GM12873 (cell line): ENCODE data around the gene PKDREJ.

Experiments used
- TF ChIP-seq, protein P1 (sequence below): IDR thresholded peaks from 2 replicates; pipeline ENCODE4 v1.5.1; 2012; ENCODE audit warnings: low read depth, mild to moderate bottlenecking, moderate library complexity, low read length, control low read depth; ENCODE audit not compliant: insufficient read depth; ENCODE audit errors: missing control alignments

Gene PKDREJ, protein sequence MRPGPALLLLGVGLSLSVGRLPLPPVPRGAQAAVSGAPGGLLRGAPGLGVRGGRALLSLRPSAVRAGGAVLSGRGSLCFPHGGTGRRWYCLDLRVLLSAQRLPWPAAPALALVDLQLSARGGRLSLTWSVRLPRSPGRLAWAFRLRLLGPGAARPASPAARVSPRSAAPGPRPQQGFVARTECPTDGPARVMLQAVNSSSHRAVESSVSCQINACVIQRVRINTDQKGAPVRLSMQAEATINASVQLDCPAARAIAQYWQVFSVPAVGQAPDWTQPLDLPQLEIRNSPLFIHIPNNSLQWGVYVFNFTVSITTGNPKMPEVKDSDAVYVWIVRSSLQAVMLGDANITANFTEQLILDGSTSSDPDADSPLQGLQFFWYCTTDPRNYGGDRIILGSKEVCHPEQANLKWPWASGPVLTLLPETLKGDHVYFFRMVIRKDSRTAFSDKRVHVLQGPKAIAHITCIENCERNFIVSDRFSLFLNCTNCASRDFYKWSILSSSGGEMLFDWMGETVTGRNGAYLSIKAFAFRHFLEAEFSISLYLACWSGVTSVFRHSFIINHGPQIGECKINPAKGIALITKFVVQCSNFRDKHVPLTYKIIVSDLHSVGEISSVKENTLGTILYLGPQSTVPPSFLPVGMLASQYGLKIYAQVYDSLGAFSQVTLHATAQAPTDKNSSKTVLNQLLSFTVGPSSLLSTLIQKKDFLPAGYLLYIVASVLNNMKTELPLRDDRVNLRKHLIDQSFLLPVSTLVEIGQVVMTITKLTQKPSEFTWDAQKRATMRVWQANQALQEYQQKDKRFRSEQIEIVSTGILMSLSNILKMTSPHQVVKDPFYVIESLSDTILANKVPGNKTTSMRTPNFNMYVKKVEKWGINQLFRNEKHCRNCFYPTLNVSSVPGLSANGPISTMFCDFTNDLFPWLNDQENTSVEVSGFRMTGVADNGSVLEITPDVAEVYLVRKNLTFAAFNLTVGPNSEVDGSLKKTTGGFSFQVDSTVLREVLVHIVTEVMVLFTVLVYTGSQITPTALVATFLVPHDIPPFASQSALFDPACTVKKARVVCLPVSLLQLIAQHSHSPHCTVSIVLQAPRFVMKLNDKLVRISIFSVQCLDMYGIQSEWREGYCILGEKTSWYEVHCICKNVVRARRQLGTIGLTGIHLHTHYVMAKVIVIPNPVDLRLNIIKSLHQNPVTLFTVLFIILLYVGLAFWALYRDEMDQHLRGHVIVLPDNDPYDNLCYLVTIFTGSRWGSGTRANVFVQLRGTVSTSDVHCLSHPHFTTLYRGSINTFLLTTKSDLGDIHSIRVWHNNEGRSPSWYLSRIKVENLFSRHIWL (N-terminal part only)

GRCh38 chr22:46263216-46263590 is at the start of gene PKDREJ:
Gene PKDREJ, minus strand, starts transcription at chr22:46263343. Its CDS starts 21 bp downstream, at chr22:46263322.
- TF ChIP-seq, protein P1, sequence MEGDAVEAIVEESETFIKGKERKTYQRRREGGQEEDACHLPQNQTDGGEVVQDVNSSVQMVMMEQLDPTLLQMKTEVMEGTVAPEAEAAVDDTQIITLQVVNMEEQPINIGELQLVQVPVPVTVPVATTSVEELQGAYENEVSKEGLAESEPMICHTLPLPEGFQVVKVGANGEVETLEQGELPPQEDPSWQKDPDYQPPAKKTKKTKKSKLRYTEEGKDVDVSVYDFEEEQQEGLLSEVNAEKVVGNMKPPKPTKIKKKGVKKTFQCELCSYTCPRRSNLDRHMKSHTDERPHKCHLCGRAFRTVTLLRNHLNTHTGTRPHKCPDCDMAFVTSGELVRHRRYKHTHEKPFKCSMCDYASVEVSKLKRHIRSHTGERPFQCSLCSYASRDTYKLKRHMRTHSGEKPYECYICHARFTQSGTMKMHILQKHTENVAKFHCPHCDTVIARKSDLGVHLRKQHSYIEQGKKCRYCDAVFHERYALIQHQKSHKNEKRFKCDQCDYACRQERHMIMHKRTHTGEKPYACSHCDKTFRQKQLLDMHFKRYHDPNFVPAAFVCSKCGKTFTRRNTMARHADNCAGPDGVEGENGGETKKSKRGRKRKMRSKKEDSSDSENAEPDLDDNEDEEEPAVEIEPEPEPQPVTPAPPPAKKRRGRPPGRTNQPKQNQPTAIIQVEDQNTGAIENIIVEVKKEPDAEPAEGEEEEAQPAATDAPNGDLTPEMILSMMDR, result no peak

DNA sequence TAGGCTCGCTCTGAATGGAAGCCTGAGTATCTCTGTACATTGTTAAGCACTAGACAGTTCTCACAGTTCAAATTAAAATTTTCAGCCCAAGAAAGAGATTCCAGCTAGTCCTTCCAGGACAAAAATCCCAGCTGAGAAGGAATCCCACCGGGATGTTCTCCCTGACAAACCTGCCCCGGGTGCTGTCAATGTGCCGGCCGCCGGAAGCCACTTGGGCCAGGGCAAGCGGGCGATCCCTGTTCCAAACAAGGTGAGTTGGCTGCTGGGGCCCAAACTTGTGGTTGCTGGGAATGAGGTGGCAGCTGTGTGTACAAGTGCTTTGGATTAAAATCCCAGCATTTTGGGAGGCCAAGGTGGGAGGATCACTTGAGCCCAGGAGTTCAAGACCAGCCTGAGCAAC is 48.9 kb upstream of the PKDREJ start:
- TF ChIP-seq, protein P1, result no peak

GRCh38 chr22:46309526-46310085 is 46.5 kb upstream of the PKDREJ start:
- TF ChIP-seq, protein P1, result no peak

DNA sequence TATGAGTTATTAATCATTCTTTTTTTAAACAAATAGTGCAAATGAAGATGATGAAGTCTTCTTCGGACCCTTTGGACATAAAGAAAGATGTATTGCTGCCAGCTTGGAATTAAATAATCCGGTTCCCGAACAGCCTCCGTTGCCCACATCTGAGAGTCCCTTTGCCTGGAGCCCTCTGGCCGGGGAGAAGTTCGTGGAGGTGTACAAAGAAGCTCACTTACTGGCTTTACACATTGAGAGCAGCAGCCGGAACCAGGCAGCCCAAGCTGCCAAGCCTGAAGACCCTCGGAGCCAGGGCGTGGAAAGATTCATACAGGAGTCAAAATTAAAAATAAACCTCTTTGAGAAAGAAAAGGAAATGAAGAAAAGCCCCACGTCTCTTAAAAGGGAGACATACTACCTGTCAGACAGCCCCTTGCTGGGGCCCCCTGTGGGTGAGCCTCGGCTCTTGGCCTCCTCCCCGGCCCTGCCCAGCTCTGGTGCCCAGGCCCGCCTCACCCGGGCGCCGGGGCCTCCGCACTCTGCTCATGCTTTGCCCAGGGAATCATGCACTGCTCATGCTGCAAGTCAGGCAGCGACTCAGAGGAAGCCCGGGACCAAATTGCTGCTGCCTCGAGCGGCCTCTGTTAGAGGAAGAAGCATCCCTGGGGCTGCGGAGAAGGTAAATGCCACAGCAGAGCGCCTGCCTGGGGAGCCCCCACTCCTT is 45.3 kb upstream of the PKDREJ start:
- TF ChIP-seq, protein P1, result no peak

DNA sequence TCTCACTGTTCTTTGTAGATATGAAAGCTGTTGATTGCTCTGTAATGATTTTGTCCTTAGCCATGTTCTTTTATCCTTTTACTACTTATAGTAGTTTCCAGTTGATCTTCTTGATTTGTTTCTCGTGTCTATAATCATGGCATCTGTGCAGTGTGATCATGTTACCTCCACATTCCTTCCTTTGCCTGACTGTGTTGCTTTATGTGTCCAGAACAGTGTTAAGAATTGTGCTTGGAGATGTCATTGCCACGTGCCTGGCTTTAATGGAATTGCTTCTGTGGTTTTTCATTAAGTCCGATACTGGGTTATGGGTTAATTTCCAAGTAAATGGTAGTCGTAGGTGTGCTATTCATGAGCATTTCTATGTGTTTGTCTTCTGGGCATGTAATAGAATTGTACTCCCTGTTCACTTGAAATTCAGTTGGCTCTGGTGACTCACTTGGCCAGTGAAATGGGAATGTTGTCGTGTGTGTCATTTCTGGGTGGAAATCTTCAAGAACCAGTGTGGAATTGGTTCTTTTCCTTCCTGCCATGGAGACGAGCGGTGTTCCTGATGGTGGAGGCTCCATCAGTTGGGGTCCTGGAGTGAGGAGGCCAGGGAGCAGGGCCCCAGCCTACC is 40.3 kb upstream of the PKDREJ start:
- TF ChIP-seq, protein P1, result no peak

DNA sequence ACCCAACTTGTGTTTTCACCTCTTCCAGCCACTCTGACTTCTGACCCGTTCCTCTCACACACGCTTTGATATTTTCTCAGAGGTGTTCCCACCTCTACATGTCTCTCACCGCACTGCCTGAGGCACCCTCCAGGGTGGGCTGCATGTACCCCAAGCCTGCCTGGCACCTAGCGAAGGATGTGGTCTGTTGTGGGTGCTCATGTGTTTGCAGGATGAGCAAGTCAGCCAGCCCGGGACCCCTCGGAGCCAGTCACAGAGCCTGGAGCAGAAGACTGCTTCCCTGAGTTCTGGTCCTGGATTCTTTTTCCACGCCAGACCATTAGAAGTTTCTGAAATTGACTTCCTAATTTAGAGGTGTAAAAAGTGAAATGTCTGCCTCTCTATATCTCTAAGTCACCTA is 37.3 kb upstream of the PKDREJ start:
- TF ChIP-seq, protein P1, result no peak
